Epidermal melanocyte (primary cell): ENCODE data around the gene DOCK11.
A peak's percentile ranks its signal among the peaks of the same experiment; 100 is the strongest.

ENCODE experiments used
- DNase-seq: peaks from one replicate; pipeline ENCODE4 v3.0.0; 2011; ENCODE audit warnings: low spot score; ENCODE audit not compliant: insufficient read length

Gene DOCK11

GRCh38 chrX:118626346-118626745 lies 130.7 kb downstream of the DOCK11 start:
- DNase-seq, result no peak

- DNase-seq, result no peak
Measured at GRCh38 chrX:118627084-118627758, 131.6 kb downstream of the DOCK11 start.

GRCh38 chrX:118630848-118631247 lies 135.2 kb downstream of the DOCK11 start:
- no peak for DNase-seq

- DNase-seq, result no peak
Measured at GRCh38 chrX:118631586-118631985, 136.0 kb downstream of the DOCK11 start.

GRCh38 chrX:118632862-118633261 lies 137.2 kb downstream of the DOCK11 start:
- DNase-seq, result no peak

GRCh38 chrX:118633530-118633929 lies 137.9 kb downstream of the DOCK11 start:
- DNase-seq, result no peak

- no peak for DNase-seq
Measured at GRCh38 chrX:118634336-118634735, 138.7 kb downstream of the DOCK11 start.

GRCh38 chrX:118637997-118638396 lies 142.4 kb downstream of the DOCK11 start:
- DNase-seq, result no peak

GRCh38 chrX:118644378-118644777 lies 148.8 kb downstream of the DOCK11 start:
- DNase-seq, result peak; percentile 19

GRCh38 chrX:118652717-118653116 lies 157.1 kb downstream of the DOCK11 start:
- DNase-seq, result no peak

- no peak for DNase-seq
Measured at GRCh38 chrX:118654331-118654730, 158.7 kb downstream of the DOCK11 start.

GRCh38 chrX:118655561-118656246 lies 160.1 kb downstream of the DOCK11 start:
- no peak for DNase-seq

- DNase-seq, result no peak
Measured at GRCh38 chrX:118657413-118657812, 161.8 kb downstream of the DOCK11 start.

GRCh38 chrX:118660085-118660484 lies 164.5 kb downstream of the DOCK11 start:
- no peak for DNase-seq

- no peak for DNase-seq
Measured at GRCh38 chrX:118665204-118665603, 169.6 kb downstream of the DOCK11 start.

- no peak for DNase-seq
Measured at GRCh38 chrX:118666521-118666920, 170.9 kb downstream of the DOCK11 start.

- no peak for DNase-seq
Measured at GRCh38 chrX:118669435-118669834, 173.8 kb downstream of the DOCK11 start.

GRCh38 chrX:118675326-118675965 lies 179.8 kb downstream of the DOCK11 start:
- no peak for DNase-seq

- no peak for DNase-seq
Measured at GRCh38 chrX:118675966-118676349, 180.3 kb downstream of the DOCK11 start.

- no peak for DNase-seq
Measured at GRCh38 chrX:118677318-118677717, 181.7 kb downstream of the DOCK11 start.

- no peak for DNase-seq
Measured at GRCh38 chrX:118679290-118679689, 183.7 kb downstream of the DOCK11 start.

GRCh38 chrX:118682258-118683014 lies 186.8 kb downstream of the DOCK11 start:
- no peak for DNase-seq
